ENCODE data around the gene IL9. TPM values are rescaled to one million over a fixed set of nuclear protein-coding genes. Genes with fewer than 3 reads are reported as not detected.
"Not testable (repeated sequence)": the region's sequence is repeated elsewhere in the genome, so short reads cannot be mapped to it uniquely, and the experiment has no call there.

Gene IL9
- total and polyA plus RNA-seq, 8 donors = not detected

DNA sequence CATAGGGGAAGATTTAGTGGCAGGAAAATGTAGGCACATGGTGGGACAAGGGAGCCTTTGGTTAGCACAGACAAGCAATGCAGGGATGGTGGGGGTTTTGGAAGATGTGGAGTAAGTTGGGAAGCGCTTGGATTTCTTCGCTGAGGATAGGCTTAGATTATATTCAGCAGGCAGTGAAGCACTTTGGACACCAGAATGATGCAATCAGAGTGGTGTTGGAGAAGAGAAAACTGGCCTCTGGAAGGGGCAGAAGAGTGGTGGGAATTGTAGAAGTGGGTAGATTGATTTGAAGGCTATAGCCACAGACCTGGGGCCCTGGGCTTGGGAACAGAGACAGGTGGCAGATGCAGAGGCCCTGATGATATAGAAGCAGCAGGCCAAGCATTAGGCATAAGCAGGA is 32.9 kb downstream of the IL9 start:
- H3K36me3 ChIP-seq = no peaks in the 10 kb centered on the region
- intact Hi-C loops (cut with DNase I; ENCODE audit: low total_unique reads) = no loop called here
- no peaks in the 10 kb centered on the region for H3K27me3 ChIP-seq
- H3K4me3 ChIP-seq = no peak overlapping the region
- no peak overlapping the region for H3K27ac ChIP-seq
- WGBS, 5 donors = 92 to 100% (median 98%) methylated on average over 2 of the region's 2 CpGs
- no peak for DNase-seq
- H3K9me3 ChIP-seq = no peaks in the 10 kb centered on the region
- H3K4me1 ChIP-seq = no peaks in the 10 kb centered on the region
- TF ChIP-seq POLR2A (IDR thresholded peaks at IDR 0.05) (no peak), CTCF (IDR thresholded peaks at IDR 0.05) (no peak), EP300 (IDR thresholded peaks at IDR 0.05) (no peak), POLR2AphosphoS5 (IDR thresholded peaks at IDR 0.05) (no peak)

DNA sequence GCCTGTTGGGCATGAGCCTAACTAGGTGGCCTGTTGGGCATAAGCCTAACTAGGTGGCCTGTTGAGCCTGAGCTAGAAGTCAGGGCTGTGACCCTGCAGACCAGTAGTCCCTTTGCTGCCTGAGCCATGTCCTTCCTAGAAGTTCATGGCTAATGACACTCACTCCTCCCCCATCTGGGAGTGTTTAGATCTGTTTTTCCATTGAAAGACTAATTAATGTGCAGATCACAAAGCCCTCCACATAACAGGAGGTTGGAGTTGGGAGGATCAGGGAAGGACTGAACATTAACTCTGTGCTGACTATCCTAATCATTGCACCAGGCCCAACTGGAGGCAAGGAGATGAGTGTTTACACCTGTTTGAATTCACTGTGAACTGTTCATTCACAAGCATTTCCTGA is 33.6 kb downstream of the IL9 start:
- no peak for TF ChIP-seq EP300 (IDR thresholded peaks at IDR 0.05)
- TF ChIP-seq POLR2A (IDR thresholded peaks at IDR 0.05) = no peak
- no peak for TF ChIP-seq POLR2AphosphoS5 (IDR thresholded peaks at IDR 0.05)
- TF ChIP-seq CTCF (IDR thresholded peaks at IDR 0.05) = no peak
- H3K36me3 ChIP-seq = no peaks in the 10 kb centered on the region
- intact Hi-C loops (cut with DNase I; ENCODE audit: low total_unique reads) = no loop called here
- no peaks in the 10 kb centered on the region for H3K27me3 ChIP-seq
- DNase-seq = no peak
- H3K4me1 ChIP-seq = no peaks in the 10 kb centered on the region
- no peak overlapping the region for H3K4me3 ChIP-seq
- no peaks in the 10 kb centered on the region for H3K9me3 ChIP-seq
- H3K27ac ChIP-seq = no peak overlapping the region

GRCh38 chr5:135861641-135862040 is 34.0 kb downstream of the IL9 start:
- no peak for DNase-seq
- intact Hi-C loops (cut with DNase I; ENCODE audit: low total_unique reads) = no loop called here
- whole genome bisulfite sequencing, 5 donors = 82 to 97% (median 91%) methylated on average over 1 of the region's 1 CpG
- Histone ChIP-seq H3K36me3 (no peaks in the 10 kb centered on the region), H3K4me1 (no peaks in the 10 kb centered on the region), H3K9me3 (no peaks in the 10 kb centered on the region), H3K27me3 (no peaks in the 10 kb centered on the region), H3K27ac (no peak overlapping the region), H3K4me3 (no peak overlapping the region)
- TF ChIP-seq POLR2AphosphoS5 (IDR thresholded peaks at IDR 0.05) (no peak), POLR2A (IDR thresholded peaks at IDR 0.05) (no peak), EP300 (IDR thresholded peaks at IDR 0.05) (no peak), CTCF (IDR thresholded peaks at IDR 0.05) (no peak)

DNA sequence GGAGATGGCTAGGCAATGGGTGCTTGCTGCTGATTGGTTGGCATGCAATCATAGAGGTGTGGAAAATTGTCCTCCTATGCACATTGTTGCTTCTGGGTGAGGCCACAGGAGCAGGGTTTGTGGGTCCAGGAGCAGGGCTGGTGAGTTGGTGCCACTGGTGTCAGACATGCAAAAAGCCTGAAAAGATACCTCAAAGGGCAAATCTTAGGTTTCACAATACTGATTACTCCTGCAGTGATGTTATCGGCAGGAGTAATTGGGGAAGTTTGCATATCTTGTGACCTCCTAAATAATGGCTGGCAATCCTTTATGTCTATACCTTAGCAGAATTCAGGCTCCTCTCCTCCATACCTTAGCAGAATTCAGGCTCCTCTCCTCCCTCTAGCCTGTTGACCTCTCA is 36.0 kb downstream of the IL9 start:
- intact Hi-C loops (cut with DNase I; ENCODE audit: low total_unique reads) = no loop called here
- DNase-seq = no peak
- no peaks in the 10 kb centered on the region for H3K9me3 ChIP-seq

GRCh38 chr5:135859186-135859585 is 36.5 kb downstream of the IL9 start:
- H3K27ac ChIP-seq; H3K4me3 ChIP-seq; H3K9me3 ChIP-seq; H3K4me1 ChIP-seq; H3K36me3 ChIP-seq; DNase-seq; intact Hi-C loops (cut with DNase I; ENCODE audit: low total_unique reads); H3K27me3 ChIP-seq: not testable (repeated sequence)
- WGBS, 5 donors = 59 to 74% (median 66%) methylated on average over 3 of the region's 3 CpGs

More for the DNA sequence above, 36.0 kb downstream of the IL9 start:
- Histone ChIP-seq H3K4me3 (no peak overlapping the region), H3K27me3 (peaks cover 0 to 4% (median 0%) of the 10 kb centered on the region in 3 donors), H3K36me3 (no peaks in the 10 kb centered on the region), H3K4me1 (no peaks in the 10 kb centered on the region), H3K27ac (no peak overlapping the region)
- 44 to 82% (median 69%) methylated on average over 1 of the region's 1 CpG for WGBS, 5 donors
- no peak for TF ChIP-seq EP300 (IDR thresholded peaks at IDR 0.05)
- no peak for TF ChIP-seq POLR2AphosphoS5 (IDR thresholded peaks at IDR 0.05)
- TF ChIP-seq CTCF (IDR thresholded peaks at IDR 0.05) = no peak
- TF ChIP-seq POLR2A (IDR thresholded peaks at IDR 0.05) = no peak
